ENCODE measurements around the gene ZNF831.

The ZNF831 gene

DNA sequence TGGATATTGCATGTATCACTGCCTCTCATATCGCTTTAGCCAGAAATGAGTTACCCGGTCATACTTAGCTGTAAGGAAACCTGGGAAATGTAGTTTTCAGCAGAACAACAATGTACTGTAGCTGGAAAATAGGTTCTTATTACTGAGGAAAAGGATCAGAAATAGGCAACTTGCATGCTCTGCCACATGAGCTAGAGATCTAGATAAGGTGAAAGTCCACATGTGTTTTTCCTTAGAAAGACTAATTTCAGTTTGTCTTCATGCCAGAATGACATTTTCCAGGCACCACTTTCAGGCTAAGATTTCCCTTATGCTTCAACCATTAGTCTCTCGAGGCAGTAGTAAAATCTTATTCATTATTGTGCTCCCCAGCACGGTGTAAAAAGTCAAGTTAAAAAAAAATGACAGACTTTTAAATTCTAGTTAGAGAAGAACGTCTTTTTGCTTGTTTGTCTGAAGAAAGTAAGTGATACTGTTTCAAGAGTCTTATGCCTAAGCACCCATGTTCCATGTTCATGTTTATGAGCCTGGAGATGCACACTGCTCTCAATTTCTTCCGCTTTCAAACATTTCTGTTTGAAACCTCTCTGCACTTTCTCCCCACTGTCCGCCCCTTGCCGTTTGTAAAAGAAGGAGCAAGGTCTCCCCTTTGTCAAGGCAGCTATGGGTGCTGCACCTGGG, 67.6 kb downstream of the ZNF831 start:
- Histone ChIP-seq H3K4me3 (no peak overlapping the region), H3K27ac (no peak overlapping the region)
- DNase-seq (ENCODE audit: low spot score) = no peak
- TF ChIP-seq, protein P1, sequence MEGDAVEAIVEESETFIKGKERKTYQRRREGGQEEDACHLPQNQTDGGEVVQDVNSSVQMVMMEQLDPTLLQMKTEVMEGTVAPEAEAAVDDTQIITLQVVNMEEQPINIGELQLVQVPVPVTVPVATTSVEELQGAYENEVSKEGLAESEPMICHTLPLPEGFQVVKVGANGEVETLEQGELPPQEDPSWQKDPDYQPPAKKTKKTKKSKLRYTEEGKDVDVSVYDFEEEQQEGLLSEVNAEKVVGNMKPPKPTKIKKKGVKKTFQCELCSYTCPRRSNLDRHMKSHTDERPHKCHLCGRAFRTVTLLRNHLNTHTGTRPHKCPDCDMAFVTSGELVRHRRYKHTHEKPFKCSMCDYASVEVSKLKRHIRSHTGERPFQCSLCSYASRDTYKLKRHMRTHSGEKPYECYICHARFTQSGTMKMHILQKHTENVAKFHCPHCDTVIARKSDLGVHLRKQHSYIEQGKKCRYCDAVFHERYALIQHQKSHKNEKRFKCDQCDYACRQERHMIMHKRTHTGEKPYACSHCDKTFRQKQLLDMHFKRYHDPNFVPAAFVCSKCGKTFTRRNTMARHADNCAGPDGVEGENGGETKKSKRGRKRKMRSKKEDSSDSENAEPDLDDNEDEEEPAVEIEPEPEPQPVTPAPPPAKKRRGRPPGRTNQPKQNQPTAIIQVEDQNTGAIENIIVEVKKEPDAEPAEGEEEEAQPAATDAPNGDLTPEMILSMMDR (IDR thresholded peaks at IDR 0.05) = no peak

DNA sequence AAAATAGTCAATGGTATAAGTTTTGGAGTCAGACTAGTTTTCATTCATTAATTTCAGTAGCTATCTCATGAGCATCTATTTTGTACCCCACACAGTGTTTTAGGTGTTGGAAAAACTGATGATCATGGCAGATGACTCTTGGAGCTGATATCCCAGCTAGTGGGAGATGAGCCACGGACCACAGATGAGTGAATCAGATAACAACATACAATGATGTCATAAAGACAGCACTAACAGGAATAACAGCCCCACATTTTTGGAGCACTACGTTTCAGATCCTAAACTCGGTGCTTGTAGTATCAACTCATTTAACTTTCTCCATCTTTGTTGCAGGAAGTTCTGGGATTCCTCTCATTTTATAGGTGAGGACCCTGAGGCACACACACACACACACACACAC, 69.0 kb downstream of the ZNF831 start:
- TF ChIP-seq, protein P1 (IDR thresholded peaks at IDR 0.05) = no peak
- Histone ChIP-seq H3K4me3 (no peak overlapping the region), H3K27ac (no peak overlapping the region)
- no peak for DNase-seq (ENCODE audit: low spot score)

DNA sequence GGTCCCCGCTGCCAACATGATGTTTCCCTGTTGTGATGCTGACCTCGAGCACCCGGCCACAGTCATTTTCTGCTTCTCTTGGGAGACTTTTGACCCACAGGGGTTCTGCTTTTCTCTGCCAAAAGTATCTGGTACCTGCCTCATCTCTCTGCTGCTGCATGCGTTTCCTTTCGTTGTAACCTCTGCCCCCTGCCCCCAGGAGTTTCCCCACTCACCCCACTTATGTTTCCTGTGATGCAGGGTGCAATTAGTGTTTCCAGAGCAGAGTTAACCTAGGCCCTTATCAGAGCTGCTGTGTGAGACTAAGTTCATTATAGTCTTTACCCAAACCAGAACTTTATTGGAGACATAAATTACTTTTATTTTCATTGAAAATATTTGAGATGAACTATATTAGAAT, 71.6 kb downstream of the ZNF831 start:
- TF ChIP-seq, protein P1 (IDR thresholded peaks at IDR 0.05) = no peak
- Histone ChIP-seq H3K4me3 (no peak overlapping the region), H3K27ac (no peak overlapping the region)
- no peak for DNase-seq (ENCODE audit: low spot score)

DNA sequence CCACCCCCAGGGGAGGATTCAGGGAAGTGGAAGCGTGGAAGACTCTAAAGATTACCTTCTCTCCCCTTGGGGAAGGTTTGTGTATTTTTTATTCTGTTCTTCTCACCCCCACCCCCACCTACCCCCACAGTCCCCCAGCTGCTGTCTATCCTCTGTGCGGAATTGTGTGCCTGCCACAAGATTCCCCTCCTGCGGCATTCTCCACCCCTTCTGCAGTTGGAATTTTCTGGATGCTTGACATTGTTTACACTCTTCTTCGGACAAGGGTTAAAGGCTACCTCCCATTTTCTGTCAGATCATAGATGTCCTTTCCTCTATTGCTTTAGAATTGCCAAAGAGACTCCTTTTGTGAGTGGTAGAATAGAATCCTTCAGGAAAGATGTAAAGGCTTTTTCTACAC, 76.4 kb downstream of the ZNF831 start:
- no peak for DNase-seq (ENCODE audit: low spot score)
- TF ChIP-seq, protein P1 (IDR thresholded peaks at IDR 0.05) = no peak
- H3K4me3 ChIP-seq = no peak overlapping the region
- no peak overlapping the region for H3K27ac ChIP-seq

DNA sequence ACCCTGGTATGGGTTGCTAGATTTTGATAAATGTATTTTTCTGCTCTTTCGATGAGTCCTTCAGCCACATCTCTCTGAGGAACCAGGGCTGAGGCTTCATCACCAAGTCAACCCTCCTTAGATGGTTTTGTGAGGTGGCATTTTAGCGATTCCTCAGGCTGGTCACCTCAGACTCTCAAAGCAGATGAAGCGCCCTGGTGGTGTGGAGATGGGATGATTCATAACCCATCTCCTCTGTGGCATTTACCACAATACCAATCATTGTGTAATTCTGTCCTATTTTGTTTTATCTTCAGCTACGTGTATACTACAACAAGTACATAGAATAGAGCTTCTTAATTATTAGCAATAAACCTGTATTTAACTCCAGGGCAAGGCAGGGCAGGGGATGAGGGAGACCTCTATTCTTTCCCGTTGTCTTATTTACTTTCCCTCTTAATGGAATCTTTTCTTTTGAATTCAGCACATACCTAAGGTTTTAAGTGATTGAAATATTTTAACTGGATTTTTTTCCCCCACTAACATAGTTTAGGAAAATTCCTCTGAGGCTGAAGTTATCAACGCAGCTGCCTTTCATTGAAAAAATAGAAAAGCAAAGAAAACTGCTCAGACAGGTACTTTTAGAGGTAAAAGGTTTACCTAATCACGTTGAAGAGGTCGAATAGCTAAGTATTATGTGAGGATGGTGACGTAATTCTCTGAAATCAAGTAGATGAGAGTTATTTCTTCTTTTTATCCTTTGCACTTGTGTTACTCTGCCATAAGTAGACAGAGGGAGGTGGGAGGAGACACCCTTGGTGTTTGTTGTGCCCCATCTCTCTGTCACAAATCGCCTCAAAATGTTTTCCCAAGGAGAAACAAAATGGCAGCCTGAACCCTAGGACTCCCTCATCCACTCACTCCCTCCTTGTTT, 79.3 kb downstream of the ZNF831 start:
- no peak overlapping the region for H3K27ac ChIP-seq
- DNase-seq (ENCODE audit: low spot score) = no peak
- TF ChIP-seq, protein P1 (IDR thresholded peaks at IDR 0.05) = no peak
- no peak overlapping the region for H3K4me3 ChIP-seq

DNA sequence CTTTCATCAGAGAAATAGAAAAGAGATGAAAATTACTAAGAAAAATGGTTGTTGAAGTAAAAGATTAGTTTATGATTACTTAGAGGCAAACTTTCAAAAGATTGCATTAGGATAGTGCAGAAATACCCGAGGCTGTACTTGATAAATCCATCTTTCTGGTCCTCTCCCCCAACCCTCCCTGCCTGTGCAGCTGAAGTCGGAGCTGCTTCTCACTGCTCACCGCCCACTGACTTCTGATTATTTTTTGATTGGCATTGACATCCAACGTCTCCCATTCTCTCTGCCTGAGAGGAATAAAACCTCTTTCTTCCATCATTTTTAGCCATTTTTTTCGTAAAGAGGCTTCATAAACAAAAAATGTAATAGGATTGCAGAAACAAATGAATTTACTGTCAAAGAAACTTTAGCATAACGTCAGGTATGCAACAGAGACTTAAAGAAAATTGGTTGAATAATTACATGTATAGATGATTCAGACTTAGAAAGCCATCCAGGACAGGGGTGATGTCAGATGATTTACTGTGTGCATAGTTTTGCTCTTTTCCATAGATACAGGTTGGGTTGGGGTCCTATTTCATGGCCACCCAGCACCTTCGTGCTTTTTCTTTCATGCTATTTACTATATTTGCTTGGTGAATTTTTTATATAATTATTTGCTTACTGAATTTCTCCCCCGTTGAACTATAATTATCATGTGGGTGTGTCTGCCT, 83.2 kb downstream of the ZNF831 start:
- H3K4me3 ChIP-seq = no peak overlapping the region
- TF ChIP-seq, protein P1 (IDR thresholded peaks at IDR 0.05) = no peak
- no peak for DNase-seq (ENCODE audit: low spot score)
- H3K27ac ChIP-seq = no peak overlapping the region
